GM21447 (cell line): ENCODE measurements around the gene SH3GL1.
"Not testable (repeated sequence)": the region's sequence is repeated elsewhere in the genome, so short reads cannot be mapped to it uniquely, and the experiment has no call there.

Experiments used
- ATAC-seq: cut with Tn5 transposase; IDR thresholded peaks from one replicate; pipeline ENCODE4 v1.9.1; 2021; ENCODE audit not compliant: unreplicated experiment

SH3GL1 gene

DNA sequence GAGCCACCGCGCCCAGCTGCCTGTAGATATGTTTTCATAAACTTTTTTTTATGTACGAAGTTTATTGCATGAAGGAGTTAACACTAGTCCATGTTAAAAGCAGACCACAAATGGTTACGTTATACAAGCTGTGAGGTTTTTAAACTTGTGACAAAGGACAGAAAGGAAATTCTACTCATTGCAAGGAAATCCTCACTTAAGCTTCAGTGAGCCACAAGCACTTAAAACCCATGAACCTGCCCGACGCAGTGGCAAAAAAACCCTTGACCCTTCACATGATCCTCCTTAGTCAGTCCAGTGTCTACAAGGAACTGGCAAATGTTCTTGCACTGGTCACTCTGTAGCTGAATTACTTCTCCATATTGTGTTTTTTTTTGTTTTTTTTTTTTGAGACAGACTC, 52.8 kb downstream of the SH3GL1 start:
- ATAC-seq: no peak

DNA sequence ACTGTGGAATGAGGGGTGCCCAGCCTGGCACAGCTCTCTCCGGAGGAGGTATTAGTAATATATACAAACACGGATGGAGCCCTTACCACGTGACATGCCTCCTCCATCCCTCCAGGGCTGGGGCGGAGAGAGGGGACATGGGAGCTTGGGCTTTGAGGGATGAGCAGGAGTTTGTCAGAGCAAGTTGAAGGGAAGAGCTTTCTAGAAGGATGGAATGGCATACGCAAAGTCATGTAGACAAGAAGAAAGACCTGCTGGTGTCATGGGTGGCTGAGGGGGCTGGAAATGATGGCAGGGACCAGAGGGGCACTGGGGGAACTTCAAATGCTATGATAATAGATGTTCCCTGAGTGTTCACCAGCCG, 54.3 kb downstream of the SH3GL1 start:
- no peak for ATAC-seq

DNA sequence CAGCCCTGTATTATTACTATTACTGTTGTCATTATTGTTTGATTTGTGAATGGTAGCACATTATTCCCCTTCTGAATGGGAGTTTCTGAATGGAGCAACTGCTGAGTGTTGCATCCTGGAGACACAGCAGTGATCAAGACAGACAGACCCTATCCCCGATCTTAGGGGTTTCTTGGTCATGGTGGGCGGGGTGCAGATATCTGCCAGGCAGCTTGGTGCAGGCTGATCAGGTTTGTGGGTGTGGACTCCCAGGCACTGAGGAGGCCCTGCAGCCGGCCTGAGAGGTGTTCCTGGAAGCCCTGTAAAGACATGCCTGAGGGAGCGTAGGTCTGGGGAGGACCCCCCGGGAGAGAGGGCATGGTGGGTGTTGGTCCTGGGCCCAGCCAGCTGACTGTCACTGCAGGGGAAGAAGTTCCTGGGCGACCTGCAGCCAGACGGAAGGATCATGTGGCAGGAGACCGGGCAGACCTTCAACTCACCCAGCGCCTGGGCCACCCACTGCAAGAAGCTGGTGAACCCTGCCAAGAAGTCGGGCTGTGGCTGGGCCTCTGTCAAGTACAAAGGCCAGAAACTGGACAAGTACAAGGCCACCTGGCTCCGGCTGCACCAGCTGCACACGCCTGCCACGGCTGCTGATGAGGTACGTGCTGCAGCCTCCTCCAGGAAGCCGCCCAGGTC, 54.9 kb downstream of the SH3GL1 start:
- no peak for ATAC-seq

DNA sequence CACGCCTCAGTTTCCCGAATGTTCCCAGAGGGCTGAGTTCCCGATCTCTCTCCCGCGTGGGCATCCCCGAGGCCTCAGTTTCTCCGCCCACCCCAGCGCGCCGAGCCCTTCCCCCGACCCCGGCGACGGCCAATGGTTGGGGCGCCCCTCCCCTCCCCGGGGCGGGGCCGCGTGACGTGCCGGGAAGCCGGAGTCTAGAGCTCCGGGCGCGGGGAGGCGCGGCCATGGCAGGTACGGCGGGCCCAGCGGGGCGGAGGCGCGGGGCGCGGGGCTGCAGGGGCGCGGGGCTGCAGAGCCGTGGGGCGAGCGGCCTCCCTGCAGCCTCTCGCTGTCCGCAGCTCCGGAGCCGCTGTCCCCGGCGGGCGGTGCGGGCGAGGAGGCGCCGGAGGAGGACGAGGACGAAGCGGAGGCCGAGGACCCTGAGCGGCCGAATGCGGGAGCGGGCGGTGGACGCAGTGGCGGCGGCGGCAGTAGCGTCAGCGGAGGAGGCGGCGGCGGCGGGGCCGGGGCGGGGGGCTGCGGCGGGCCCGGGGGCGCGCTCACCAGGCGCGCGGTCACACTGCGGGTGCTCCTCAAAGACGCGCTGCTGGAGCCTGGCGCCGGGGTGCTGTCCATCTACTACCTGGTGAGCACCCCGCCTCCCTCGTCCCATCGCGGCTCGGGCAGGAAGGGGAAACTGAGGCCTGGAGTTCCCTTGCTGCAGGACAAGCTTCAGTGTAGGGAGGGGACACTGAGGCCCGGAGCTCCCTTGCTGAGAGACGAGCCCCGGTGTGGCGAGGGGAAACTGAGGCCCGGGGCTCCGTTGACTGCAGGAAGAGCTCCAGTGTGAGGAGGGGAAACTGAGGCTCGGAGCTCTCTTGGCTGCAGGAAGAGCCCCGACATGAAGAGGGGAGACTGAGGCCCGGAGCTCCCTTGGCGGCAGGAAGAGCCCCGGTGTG, 56.7 kb downstream of the SH3GL1 start, which contains the start of gene MPND:
TSS of gene MPND (plus strand) at position 193 of the 938 bp plus-strand sequence. CDS start at position 225, 32 bp downstream.
- ATAC-seq: peak; percentile 41

DNA sequence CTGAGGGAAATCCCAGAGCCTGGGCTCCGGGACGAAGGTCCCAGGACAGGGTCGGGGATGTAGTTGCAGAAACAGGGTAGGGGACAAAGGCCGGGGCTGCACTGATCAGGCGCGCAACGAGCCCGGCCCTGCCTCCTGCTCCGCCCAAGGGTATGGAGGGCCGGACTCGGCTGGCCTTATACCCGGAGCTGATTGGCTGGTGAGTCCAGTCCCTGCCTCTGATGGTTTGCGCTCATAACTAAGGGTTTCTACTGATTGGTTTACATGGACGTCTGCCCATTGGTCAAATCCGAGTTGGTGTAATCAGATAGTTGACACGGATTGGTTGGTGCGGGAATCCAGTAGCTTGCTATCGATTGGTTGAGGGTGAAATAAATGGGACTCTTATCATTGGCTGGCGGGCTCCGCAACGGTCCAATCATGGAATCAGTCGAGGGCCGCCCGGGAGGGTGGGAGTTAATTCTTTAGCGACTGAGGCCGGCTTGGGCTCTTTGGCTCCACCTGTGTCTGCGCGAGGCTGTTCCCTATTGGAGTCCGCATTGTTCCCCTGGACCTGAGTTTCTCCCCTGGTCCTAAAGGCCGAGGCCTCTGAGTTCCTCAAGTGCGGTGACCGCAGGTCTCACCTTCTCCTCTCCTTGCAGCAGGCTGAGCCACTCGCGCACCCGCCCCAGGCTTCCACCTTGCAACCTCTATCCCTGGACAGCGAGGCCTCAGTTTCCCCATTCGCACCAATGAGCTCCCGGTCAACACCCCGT, 57.6 kb downstream of the SH3GL1 start:
- peak; percentile 82 for ATAC-seq

DNA sequence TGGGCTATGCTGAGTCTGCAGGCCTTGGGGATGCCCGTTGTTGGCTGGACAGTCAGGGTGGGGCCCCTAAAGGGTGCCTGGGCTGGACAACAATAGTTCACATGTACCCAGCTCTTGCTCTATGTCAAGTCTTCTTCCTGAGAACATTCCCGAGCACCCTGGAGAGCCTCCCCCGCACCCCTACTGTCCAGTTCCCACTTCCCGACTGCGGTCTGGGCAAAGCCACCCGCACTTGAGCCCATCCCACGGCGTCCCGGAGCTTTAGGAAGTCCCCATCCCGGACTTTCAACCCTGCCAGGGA, 58.1 kb downstream of the SH3GL1 start:
- no peak for ATAC-seq

DNA sequence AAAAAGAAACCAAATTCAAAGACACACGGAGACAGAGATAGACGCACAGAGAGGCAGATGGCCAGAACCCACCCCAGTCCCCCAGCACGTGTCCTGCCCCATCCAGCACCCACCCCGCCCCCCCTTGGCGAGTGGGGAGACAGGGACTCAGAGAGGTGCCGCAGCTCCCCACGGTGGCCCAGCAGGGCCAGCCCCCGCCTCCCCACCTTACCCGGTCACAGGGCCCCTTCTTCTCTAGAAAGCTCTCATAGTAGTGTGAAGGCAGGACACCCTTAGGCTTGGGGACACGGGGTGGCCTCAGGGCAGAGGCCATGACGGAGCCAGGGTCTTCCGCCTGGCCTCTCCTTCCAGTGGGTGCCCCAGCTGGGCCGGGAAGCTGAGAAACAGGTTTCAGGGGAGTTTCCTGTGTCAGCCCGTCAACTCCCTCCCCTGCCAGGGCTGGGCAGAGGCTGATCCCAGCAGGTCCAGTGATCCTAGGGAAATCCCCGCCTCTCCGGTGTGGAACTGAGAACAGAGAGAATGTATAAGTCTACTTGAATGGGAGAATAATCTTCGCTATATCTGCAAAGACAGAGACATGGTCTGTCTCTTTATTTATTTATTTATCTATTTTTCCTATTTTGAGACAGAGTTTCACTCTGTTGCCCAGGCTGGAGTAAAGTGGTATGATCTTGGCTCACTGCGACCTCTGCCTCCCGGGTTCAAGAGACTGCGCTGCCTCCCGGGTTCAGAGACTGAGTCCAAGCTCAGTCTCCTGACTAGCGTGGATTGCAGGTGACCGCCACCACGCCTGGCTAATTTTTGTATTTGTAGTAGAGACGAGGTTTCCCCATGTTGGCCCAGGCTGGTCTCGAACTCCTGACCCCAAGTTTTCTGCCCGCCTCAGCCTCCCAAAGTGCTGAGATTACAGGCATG, 61.6 kb downstream of the SH3GL1 start, which contains the start of gene STAP2:
TSS of gene STAP2 (minus strand) at position 387 of the 915 bp plus-strand sequence. CDS start at position 313, 74 bp downstream.
- no peak for ATAC-seq

DNA sequence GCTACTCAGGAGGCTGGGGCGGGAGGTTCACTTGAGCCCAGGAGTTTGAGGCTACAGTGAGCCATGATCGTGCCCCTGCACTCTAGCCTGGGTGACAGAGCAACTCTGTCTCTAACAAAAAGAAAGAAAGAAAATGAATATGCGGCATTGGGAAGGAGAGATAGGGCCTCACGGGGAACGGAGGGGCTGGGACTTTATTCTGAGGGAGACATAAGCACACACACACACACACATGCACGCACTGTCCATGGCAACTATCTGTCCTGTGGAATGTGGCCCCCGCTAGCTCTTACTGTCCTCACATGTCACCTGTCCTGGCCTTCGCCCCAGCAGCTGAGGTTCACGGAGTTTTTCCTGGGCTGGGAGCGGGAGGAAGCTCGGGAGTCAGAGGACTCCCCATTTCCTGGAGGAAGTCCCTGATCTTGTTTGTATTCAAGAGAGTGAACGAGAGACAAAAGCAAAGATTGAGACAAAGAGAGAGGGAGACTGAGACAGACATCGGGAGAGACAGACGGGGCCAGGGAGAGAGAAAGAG, 62.4 kb downstream of the SH3GL1 start:
- no peak for ATAC-seq

DNA sequence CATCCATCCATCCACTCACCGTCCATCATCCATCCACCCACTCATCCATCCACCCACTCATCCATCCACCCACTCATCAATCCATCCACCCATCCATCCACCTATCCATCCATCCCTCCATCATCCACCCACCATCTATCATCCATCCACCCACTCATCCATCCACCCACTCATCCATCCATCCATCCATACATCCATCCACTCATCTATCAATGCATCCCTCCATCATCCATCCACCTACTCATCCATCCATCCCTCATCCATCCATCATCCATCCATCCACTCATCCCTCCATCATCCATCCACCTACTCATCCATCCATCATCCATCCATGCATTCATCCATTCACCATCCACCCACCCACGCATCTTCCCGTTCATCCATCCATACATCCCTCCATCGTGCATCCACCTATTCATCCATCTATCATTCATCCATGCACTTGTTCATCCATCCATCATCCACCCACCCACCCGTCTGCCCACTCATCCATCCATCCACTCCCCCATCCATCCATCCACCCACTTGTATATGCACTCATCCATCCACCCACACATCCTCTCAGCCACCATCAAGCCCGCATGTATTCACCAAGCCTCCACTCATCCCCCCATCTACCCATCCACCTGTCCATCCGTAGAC, 65.3 kb downstream of the SH3GL1 start:
- ATAC-seq: no peak

DNA sequence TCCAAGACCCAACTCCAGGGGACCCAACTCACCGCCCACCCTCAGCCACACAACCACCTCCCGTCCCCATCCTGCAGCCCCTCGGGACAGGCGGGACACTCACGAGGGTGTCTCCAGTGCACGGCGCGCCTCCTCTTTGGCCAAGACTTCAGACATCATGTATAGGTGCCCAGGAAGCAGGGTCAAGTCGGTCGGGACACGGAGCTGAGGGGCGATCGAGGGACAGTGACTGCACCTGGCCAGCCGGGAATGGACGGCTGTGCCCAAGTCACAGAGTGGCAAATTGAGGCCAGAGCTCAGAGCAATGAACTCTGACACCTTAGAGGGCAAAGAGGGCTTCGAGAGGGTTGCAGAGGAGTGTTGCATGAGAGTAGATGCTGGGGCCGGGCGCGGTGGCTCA, 70.5 kb downstream of the SH3GL1 start:
- no peak for ATAC-seq

DNA sequence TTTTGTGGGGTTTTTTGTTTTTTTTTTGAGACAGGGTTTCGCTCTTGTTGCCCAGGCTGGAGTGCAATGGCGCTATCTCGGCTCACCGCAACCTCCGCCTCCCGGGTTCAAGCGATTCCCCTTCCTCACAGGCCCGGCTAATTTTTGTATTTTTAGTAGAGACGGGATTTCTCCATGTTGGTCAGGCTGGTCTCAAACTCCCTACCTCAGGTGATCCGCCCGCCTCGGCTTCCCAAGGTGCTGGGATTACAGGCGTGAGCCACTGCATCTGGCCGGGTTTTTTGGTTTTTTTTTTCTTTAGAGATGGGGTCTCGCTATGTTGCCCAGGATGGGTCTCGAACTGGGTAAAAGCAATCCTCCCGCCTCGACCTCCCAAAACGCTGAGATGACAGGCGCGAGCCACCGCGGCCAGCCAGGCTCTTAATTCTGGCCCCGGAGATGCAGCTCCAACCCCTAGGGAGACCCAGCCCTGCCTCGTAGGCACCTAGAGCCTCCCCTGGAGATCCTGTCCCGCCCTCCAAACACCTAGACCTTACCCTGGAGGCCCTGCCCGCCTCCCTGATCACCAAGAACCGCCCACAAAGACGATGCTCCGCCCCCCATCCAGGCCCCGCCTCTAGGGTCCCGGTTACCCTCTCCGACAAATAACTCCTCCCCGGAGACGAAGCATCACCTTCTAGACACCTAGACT, 71.2 kb downstream of the SH3GL1 start:
- not testable (repeated sequence) for ATAC-seq

DNA sequence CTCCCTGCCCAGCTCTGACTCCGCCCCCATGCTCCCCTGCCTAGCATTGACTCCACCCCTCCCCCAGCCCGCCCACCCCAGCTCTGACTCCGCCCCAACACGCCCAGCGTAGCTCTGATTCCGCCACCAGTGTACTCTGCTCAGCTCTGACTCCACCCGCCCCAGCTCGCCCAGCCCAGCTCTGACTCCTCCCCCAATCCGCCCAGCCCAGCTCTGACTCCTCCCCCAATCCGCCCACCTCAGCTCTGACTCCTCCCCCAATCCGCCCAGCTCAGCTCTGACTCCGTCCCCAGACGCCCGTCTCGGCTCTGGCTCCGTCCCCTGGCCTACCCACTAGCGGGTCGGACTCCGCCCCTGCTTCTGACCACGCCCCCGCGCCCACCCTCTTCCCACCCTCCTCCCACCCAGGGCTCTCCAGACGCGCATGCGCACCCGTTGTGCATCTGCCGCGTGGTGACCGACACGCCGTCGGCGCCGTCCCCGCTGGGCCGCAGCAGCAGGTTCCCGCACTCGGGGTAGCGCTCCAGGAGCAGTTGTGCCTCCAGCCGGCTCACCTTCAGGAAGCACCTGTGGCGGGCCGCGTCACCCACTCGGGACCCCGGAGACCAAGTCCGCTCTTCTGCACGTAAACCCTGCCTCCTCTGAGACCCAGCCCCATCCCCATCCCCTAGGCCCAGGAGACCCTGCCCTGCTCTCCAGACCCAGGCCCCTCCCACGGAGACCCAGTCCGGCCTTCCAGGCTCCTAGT, 71.9 kb downstream of the SH3GL1 start:
- peak; percentile 69 for ATAC-seq

DNA sequence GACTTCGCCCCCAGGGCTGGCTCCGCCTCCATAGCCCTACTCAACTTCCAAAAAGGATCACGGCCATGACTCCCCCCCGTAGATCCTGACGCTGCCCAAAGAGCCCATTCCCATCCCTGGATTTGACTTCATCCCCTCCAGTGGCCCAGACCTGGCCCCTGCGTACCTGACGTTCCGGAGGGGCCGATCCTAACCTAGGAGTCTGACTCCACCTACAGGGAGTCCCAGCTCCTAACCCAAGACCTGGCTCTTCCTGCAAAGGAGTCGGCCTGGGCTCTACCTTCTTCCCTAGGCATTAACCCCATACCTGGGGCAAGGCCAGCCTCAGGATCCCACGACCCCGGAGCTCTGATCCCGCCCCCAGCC, 72.5 kb downstream of the SH3GL1 start:
- ATAC-seq: peak; percentile 10

DNA sequence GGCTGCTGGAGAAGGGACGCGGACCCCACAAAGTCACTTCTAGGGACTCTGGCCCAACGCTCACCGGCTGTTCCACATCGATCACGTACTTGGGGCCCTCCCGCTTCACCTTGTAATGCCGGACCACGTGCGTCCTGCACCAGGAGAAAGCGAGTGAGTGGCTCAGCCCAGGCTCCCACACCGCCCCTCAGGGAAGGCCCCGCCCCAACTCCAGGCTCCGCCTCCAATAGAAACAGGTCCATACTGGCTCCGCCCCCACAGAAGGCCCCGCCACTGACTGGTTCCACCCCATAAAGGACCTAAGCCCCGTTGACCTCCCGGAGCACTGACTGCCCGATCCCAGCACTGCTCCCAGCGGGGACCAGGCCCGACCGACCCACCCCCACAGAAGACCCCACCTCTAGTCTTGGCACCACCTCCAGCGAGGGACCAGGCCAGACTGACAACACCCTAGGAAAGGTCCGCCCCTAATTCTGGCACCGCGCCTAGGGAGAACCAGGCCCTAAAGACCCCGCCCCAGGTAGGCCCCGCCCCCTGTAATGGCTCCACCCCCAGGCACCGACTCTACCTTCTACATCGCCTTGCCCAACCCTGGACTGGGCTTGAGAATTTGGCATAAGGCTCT, 73.0 kb downstream of the SH3GL1 start:
- no peak for ATAC-seq

DNA sequence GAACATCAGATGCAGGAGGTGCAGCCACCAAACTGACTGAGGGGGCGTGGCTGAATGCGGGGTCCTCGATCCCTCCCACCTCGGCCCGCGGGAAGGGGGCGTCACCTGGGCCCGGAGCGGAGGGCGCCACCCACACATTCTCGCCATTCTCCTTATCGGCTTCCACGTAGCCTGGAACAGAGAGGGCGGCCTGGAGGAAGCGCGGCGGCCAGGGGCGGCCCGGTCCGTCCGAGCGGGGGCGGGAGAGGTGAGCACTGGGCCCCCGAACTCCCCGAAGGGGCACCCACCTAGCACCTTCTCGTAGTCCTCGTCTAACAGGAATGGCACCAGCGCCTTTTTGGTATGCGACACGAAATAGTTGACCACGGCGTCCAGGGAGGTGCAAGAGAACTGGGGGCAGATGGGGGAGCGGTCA, 73.5 kb downstream of the SH3GL1 start:
- no peak for ATAC-seq

DNA sequence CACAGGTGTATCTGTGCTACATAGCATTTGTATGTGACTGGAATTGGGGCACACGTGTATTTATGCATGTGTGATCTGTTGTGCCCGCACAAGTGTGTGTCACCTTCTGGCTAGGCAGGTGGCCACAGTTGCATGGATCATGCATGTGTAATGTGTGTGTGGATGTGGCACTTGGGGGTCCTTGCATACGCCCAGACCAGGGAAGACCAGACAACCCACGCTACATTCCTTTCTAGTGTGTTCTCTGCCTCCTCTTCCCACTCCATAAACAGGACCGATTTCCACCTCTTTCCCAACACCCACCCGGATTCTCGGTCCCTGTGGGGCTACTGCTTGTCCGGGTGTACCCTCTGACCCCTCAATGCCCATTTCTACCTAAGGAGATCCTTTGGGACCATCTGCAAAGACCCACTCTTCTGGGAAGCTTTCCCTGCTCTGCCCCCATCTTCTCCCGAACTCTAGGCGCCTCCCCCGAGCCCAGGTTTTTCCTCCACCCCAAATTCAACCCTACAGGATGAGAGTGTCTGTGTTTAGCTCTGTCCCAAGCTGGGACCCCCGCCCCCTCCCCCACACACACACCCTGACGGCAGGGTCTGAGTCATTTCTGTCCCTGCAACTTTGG, 74.0 kb downstream of the SH3GL1 start:
- ATAC-seq: no peak

DNA sequence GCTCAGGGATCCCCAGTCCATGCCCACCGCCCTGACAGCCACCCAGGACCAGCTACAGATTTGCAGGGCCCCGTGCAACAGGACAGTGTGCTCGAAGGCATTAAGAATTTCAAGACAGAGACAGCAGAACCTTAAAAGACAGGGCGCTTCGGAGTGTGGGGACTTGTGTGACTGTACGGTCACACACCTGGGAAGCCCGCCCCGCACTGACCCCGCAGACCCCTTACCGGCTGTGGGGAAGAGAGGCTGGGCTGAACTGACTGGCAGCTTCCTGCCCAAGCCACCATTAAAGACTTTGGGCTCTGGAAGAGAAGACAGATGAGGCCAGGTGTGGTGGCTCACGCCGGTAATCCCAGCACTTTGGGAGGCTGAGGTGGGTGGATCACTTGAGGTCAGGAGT, 76.1 kb downstream of the SH3GL1 start:
- ATAC-seq: no peak

DNA sequence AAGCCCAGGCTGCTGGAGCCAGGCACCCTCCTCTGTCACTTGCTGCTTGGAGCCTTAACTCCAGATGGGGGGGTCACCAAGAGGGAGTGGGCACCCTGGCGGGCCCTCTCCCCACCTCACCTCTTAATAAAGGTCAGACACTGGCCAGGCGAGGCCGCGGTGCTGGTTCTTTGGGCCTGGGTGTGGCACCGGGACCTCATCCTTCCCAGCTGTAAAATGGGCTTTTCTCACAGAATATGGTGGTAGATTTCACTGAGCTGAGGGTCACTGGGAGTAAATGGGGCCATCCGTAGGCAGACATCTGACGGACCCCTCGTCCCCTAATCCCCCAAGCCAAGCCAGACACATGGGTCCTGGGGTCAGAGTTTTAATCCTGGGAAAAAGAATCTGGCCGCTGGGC, 76.7 kb downstream of the SH3GL1 start:
- ATAC-seq: no peak
